Breast epithelium (tissue), 3 donors: ENCODE measurements around the gene FGR.

Experiments
- CTCF ChIP-seq, 3 donors: fragments of 450-650 bp; IDR thresholded peaks; one replicate each; pipeline ENCODE4 v1.5.1; 2016 to 2017; ENCODE audit warnings: antibody characterized with exemption in 3 of 3, mild to moderate bottlenecking in 3 of 3, moderate library complexity in 3 of 3
- POLR2A ChIP-seq: fragments of 450-650 bp; IDR thresholded peaks from one replicate; pipeline ENCODE4 v1.6.1; 2016; ENCODE audit warnings: antibody characterized with exemption, mild to moderate bottlenecking, moderate library complexity

DNA sequence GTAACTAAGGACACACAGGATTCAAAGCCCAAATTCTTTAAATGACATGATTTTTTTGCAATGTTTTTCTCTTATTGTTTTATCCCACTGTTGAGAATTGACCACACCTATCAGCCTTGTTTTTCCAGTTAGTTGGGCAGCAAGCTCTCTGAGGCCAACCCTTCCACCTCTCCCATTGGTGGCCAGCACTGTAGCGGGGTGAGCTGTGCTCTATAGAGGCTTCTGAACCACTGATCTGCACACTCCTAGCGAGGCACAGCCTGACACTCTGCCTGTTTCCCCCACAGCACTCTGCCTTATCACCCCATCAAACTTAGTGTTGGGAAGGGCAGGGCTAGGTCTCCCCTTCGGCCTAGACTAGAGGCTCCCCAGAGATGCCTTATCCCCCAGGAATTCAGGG is 50.5 kb downstream of the FGR start:
- no peak for TF ChIP-seq CTCF (IDR thresholded peaks at IDR 0.05)
- no peak for TF ChIP-seq POLR2A
